H1 (cell line): ENCODE measurements around the gene EVI5. TPM values are rescaled to one million over a fixed set of nuclear protein-coding genes. Genes with fewer than 3 reads are reported as not detected.

ENCODE experiments used
- EGR1 ChIP-seq: IDR thresholded peaks from 2 replicates; pipeline ENCODE4 v1.6.1; 2011; ENCODE audit warnings: low read depth, low read length, borderline replicate concordance
- GTF2F1 ChIP-seq: IDR thresholded peaks from 2 replicates; pipeline ENCODE4 v1.6.1; 2012; ENCODE audit warnings: low read depth, low read length, improper control_type of control experiment, borderline replicate concordance
- NRF1 ChIP-seq: IDR thresholded peaks from 2 replicates; pipeline ENCODE4 v1.6.1; 2011; ENCODE audit warnings: mild to moderate bottlenecking, low read depth, low read length, improper control_type of control experiment
- SP1 ChIP-seq: IDR thresholded peaks from 2 replicates; pipeline ENCODE4 v1.6.1; 2011; ENCODE audit warnings: low read depth, low read length
- TAF1 ChIP-seq: IDR thresholded peaks from 2 replicates; pipeline ENCODE4 v1.6.1; 2011; ENCODE audit warnings: mild to moderate bottlenecking, low read depth, low read length
- TBP ChIP-seq: IDR thresholded peaks from 2 replicates; pipeline ENCODE4 v1.6.1; 2011; ENCODE audit warnings: low read depth, low read length, improper control_type of control experiment
- polyA plus RNA-seq, 7 experiments: library from polyadenylated mRNA; depleted of rRNA in 3 of 7; stranded (reverse) in 5 of 7; unstranded in 2 of 7; fragments of >200 nt in 5 of 7; fragments of 200-250 nt in 2 of 7; gene quantifications; 1 replicate in 5 of 7; 2 replicates in 1 of 7; 4 replicates in 1 of 7; pipeline versions ENCODE4 v1.2.1 to v1.2.3, GENCODE V29; 2011 to 2013; ENCODE audit warnings: missing spikeins in 2 of 7, mixed read lengths in 2 of 7
- total RNA-seq: library from RNA; stranded (reverse); fragmentation: NEBNext Ultra II Directional; extraction: Animal tissue kit (Norgen Biotek cat#: 25700); gene quantifications from 2 replicates; pipeline ENCODE4 v1.2.1, GENCODE V29; 2021
- TF ChIP-seq, protein P1 (sequence below): IDR thresholded peaks from 2 replicates; pipeline ENCODE4 v1.6.1; 2012; ENCODE audit warnings: inconsistent platforms

The EVI5 gene
- total and polyA plus RNA-seq, 2 of the 8 experiments (the other 6 are each of a cell fraction or from before 2014, with no cell fraction given), result 1.7 to 13.7 TPM

DNA sequence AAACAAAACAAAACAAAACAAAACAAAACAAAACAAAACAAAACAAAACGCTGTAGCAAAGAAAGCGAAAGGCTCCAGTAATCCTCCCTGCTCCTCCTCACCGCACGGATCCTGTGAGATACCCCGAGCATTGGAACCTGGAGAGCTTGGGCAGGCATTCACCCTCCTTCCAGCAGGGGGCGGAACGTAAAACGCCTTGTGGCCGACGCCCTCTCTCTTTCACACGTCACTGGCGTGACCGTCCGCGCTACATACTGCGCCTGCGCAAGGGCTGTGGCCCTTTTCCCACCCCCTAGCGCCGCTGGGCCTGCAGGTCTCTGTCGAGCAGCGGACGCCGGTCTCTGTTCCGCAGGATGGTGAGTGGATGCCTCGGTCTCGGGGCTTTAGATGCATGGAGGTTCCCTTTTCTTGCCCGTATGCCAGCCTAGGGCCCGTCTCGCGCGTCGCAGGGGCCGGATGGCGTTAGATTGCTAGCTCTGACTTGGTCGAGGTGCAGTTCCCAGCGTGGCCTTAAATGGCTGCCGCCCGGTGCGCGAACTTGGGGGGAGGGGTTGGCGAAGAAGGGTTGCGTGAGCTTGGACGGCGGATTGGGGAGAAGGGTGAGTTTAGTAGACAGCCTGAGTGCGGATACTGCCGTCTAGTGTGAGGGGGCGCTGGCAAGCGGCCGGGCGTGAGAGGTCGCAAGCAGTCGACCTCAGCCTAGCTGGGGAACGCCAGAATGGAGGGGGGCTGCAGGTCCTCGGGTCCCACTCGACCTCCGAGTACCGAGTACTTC is 47.0 kb upstream of the EVI5 start, which contains the start of gene RPL5 (continued):
- TF ChIP-seq EGR1, result peak; percentile 26; the same call in 1 of the 2 replicates
- TF ChIP-seq SP1, result peak; percentile 77
- TF ChIP-seq GTF2F1, result peak; percentile 94
- TF ChIP-seq TBP, result peak; percentile 97
- peak; percentile 80 for TF ChIP-seq NRF1
- peak; percentile 99 for TF ChIP-seq TAF1
- TF ChIP-seq, protein P1, sequence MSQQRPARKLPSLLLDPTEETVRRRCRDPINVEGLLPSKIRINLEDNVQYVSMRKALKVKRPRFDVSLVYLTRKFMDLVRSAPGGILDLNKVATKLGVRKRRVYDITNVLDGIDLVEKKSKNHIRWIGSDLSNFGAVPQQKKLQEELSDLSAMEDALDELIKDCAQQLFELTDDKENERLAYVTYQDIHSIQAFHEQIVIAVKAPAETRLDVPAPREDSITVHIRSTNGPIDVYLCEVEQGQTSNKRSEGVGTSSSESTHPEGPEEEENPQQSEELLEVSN, result peak; percentile 64
- TF ChIP-seq, all 59 proteins: peak for 27
